ENCODE results near the gene LY6G5C.

DNA sequence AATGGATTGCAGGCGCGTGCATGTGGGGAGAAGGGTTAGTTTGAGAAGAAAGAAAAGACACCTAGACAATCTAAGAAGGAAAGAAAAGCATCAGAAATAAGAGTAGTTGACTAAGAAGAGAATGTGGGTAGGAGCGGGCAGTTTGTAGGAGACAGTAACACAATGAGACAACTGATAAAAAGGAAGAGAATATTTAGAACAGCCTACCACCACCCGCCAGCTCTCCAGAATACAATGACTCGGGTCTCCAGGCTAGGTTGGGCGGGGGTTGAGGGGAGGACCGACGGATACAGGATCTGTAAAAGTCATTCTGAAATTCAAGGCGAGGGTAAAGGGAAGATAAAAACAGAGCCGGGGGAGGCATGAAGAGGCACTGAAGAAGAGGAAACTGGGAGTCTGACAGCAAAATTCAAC is 21.5 kb upstream of the LY6G5C start:
- TF ChIP-seq EP300 (IDR thresholded peaks at IDR 0.05) (no peak), POLR2A (IDR thresholded peaks at IDR 0.05) (no peak)

Data from ovary (tissue), 1 donor.